ENCODE results near the gene TMEM25.

The TMEM25 gene

DNA sequence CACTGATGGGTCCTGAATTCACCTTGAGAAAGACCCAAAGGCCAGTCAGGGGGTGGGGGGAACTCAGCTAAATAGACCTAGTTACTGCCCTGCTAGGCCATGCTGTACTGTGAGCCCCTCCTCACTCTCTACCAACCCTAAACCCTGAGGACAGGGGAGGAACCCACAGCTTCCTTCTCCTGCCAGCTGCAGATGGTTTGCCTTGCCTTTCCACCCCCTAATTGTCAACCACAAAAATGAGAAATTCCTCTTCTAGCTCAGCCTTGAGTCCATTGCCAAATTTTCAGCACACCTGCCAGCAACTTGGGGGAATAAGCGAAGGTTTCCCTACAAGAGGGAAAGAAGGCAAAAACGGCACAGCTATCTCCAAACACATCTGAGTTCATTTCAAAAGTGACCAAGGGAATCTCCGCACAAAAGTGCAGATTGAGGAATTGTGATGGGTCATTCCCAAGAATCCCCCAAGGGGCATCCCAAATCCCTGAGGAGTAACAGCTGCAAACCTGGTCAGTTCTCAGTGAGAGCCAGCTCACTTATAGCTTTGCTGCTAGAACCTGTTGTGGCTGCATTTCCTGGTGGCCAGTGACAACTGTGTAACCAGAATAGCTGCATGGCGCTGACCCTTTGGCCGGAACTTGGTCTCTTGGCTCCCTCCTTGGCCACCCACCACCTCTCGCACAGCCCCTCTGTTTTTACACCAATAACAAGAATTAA, 6.1 kb upstream of the TMEM25 start:
- in situ Hi-C loops (cut with HindIII; ENCODE audit: low sequenced_read_pairs), result no loop called here
- DNase-seq (ENCODE audit: low read depth), result no peak
- TF ChIP-seq, protein P1, sequence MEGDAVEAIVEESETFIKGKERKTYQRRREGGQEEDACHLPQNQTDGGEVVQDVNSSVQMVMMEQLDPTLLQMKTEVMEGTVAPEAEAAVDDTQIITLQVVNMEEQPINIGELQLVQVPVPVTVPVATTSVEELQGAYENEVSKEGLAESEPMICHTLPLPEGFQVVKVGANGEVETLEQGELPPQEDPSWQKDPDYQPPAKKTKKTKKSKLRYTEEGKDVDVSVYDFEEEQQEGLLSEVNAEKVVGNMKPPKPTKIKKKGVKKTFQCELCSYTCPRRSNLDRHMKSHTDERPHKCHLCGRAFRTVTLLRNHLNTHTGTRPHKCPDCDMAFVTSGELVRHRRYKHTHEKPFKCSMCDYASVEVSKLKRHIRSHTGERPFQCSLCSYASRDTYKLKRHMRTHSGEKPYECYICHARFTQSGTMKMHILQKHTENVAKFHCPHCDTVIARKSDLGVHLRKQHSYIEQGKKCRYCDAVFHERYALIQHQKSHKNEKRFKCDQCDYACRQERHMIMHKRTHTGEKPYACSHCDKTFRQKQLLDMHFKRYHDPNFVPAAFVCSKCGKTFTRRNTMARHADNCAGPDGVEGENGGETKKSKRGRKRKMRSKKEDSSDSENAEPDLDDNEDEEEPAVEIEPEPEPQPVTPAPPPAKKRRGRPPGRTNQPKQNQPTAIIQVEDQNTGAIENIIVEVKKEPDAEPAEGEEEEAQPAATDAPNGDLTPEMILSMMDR (IDR thresholded peaks at IDR 0.05; ENCODE audit: low read depth, low read length, missing control alignments), result no peak
- H3K4me3 ChIP-seq (ENCODE audit: low read depth, low read length), result no peak overlapping the region

GRCh38 chr11:118526688-118527087, 4.3 kb upstream of the TMEM25 start:
- TF ChIP-seq, protein P1 (IDR thresholded peaks at IDR 0.05; ENCODE audit: low read depth, low read length, missing control alignments), result no peak
- DNase-seq (ENCODE audit: low read depth), result no peak

DNA sequence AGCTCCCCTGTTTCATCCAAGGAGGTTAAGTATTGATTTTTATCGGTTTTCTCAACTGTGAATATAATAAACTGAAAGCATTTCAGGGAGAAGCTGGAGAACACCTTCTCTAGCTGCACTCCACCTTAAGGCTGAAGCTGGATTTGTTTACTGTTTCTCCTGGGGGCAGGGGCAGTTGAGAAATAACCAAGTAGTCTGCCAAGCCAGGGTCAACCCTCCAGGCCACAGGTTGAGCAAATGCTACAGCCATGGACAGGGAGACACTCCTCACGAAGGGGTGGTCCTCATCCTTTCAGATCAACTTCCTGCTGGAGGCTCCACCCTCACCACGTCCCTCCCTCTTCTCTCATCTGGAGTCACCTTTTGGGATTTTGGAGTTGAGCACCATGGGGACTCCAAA, 3.9 kb upstream of the TMEM25 start, which contains the start of gene TTC36:
TSS of gene TTC36 (plus strand) at position 366 of the 400 bp plus-strand sequence. CDS start at position 387, 21 bp downstream.
- no peak within 1 kb of the TSS for H3K4me3 ChIP-seq (ENCODE audit: low read depth, low read length)
- TF ChIP-seq, protein P1 (IDR thresholded peaks at IDR 0.05; ENCODE audit: low read depth, low read length, missing control alignments), result no peak
- in situ Hi-C loops (cut with HindIII; ENCODE audit: low sequenced_read_pairs), result no loop called here
- no peak for DNase-seq (ENCODE audit: low read depth)

More at GRCh38 chr11:118526688-118527087, 4.3 kb upstream of the TMEM25 start:
- no peak overlapping the region for H3K4me3 ChIP-seq (ENCODE audit: low read depth, low read length)
- in situ Hi-C loops (cut with HindIII; ENCODE audit: low sequenced_read_pairs), result no loop called here

- TF ChIP-seq, protein P1 (IDR thresholded peaks at IDR 0.05; ENCODE audit: low read depth, low read length, missing control alignments), result no peak
- no peak for DNase-seq (ENCODE audit: low read depth)
- no peak overlapping the region for H3K4me3 ChIP-seq (ENCODE audit: low read depth, low read length)
- in situ Hi-C loops (cut with HindIII; ENCODE audit: low sequenced_read_pairs), result no loop called here
Measured at GRCh38 chr11:118528511-118528910, 2.5 kb upstream of the TMEM25 start.

GRCh38 chr11:118529584-118530175, 1.3 kb upstream of the TMEM25 start:
- DNase-seq (ENCODE audit: low read depth), result no peak
- TF ChIP-seq, protein P1 (IDR thresholded peaks at IDR 0.05; ENCODE audit: low read depth, low read length, missing control alignments), result no peak
- in situ Hi-C loops (cut with HindIII; ENCODE audit: low sequenced_read_pairs), result no loop called here
- peak overlapping the region; percentile 80 for H3K4me3 ChIP-seq (ENCODE audit: low read depth, low read length)

DNA sequence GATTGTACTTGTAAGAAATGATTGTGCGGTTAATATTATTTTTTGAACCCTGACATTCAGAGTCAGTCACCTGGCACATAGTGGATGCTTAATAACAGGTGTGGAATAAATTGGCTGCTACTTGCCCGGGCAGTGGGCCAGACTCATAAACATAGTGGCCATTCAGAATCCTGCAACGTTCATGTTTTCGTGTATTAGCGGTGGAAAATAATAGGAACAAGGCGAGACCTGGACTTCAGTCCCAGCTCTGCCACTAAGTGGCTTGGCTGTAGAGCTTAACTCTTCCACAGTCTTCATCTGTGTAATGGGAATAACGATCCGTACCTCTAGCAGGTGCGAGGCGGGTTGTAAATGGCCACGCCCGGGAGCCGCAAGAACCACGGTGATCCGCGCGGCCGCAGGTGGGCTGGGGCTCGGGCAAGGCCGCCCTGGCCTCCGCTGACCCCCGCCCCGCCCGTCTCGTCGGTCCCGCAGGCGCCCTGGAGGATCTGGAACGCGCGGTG, 761 bp upstream of the TMEM25 start:
- no peak for DNase-seq (ENCODE audit: low read depth)
- in situ Hi-C loops (cut with HindIII; ENCODE audit: low sequenced_read_pairs), result no loop called here
- peak overlapping the region; percentile 80 for H3K4me3 ChIP-seq (ENCODE audit: low read depth, low read length)
- TF ChIP-seq, protein P1 (IDR thresholded peaks at IDR 0.05; ENCODE audit: low read depth, low read length, missing control alignments), result peak; percentile 3

Measured in astrocyte of the cerebellum (primary cell).